GM19452 (cell line): ENCODE results near the gene TGM3.

ENCODE experiments used
- ATAC-seq: cut with Tn5 transposase; IDR thresholded peaks from one replicate; pipeline ENCODE4 v1.9.1; 2021; ENCODE audit not compliant: unreplicated experiment

The TGM3 gene

GRCh38 chr20:2335096-2335870 is 39.5 kb downstream of the TGM3 start:
- ATAC-seq, result no peak

- no peak for ATAC-seq
Observed at GRCh38 chr20:2336471-2336870, 40.7 kb downstream of the TGM3 start.

- no peak for ATAC-seq
Observed at GRCh38 chr20:2337142-2337541, 41.3 kb downstream of the TGM3 start.

GRCh38 chr20:2338411-2339066 is 42.7 kb downstream of the TGM3 start:
- no peak for ATAC-seq

GRCh38 chr20:2340136-2340535 is 44.3 kb downstream of the TGM3 start:
- no peak for ATAC-seq

- ATAC-seq, result no peak
Observed at GRCh38 chr20:2340823-2341222, 45.0 kb downstream of the TGM3 start.

- no peak for ATAC-seq
Observed at GRCh38 chr20:2341336-2341735, 45.5 kb downstream of the TGM3 start.

- no peak for ATAC-seq
Observed at GRCh38 chr20:2342243-2342642, 46.4 kb downstream of the TGM3 start.

GRCh38 chr20:2346188-2346587 is 50.4 kb downstream of the TGM3 start:
- no peak for ATAC-seq

- no peak for ATAC-seq
Observed at GRCh38 chr20:2348336-2348735, 52.5 kb downstream of the TGM3 start.

GRCh38 chr20:2349801-2350200 is 54.0 kb downstream of the TGM3 start:
- ATAC-seq, result no peak

- no peak for ATAC-seq
Observed at GRCh38 chr20:2350606-2351005, 54.8 kb downstream of the TGM3 start.

GRCh38 chr20:2353231-2353630 is 57.4 kb downstream of the TGM3 start:
- no peak for ATAC-seq

GRCh38 chr20:2357114-2357513 is 61.3 kb downstream of the TGM3 start:
- ATAC-seq, result no peak

- ATAC-seq, result no peak
Observed at GRCh38 chr20:2358006-2358405, 62.2 kb downstream of the TGM3 start.

GRCh38 chr20:2361035-2361593 is 65.3 kb downstream of the TGM3 start:
- no peak for ATAC-seq

- ATAC-seq, result no peak
Observed at GRCh38 chr20:2363187-2363586, 67.4 kb downstream of the TGM3 start.

GRCh38 chr20:2363587-2363986 is 67.8 kb downstream of the TGM3 start:
- ATAC-seq, result no peak

GRCh38 chr20:2364044-2364443 is 68.2 kb downstream of the TGM3 start:
- no peak for ATAC-seq

GRCh38 chr20:2365091-2365490 is 69.3 kb downstream of the TGM3 start:
- no peak for ATAC-seq

GRCh38 chr20:2365666-2366065 is 69.9 kb downstream of the TGM3 start:
- ATAC-seq, result no peak

GRCh38 chr20:2368621-2369020 is 72.8 kb downstream of the TGM3 start:
- ATAC-seq, result no peak
